GM18502 (cell line): ENCODE measurements around the gene C5orf24.
A peak's percentile ranks its signal among the peaks of the same experiment; 100 is the strongest.
"Not testable (repeated sequence)": the region's sequence is repeated elsewhere in the genome, so short reads cannot be mapped to it uniquely, and the experiment has no call there.

Experiments
- ATAC-seq: cut with Tn5 transposase; IDR thresholded peaks from one replicate; pipeline ENCODE4 v1.9.1; 2021; ENCODE audit warnings: mild to moderate bottlenecking; ENCODE audit not compliant: unreplicated experiment, poor library complexity

C5orf24 gene

GRCh38 chr5:134845852-134846640 lies at the start of gene C5orf24:
C5orf24 (plus strand) TSS chr5:134845968; CDS start chr5:134854901, 8,933 bp downstream.
- ATAC-seq: peak; percentile 93

GRCh38 chr5:134798468-134798867 lies 47.3 kb upstream of the C5orf24 start:
- no peak for ATAC-seq

GRCh38 chr5:134803821-134804220 lies 41.9 kb upstream of the C5orf24 start:
- no peak for ATAC-seq

GRCh38 chr5:134813407-134813806 lies 32.4 kb upstream of the C5orf24 start:
- ATAC-seq: no peak

GRCh38 chr5:134813827-134814226 lies 31.9 kb upstream of the C5orf24 start:
- ATAC-seq: no peak

GRCh38 chr5:134817006-134817405 lies 28.8 kb upstream of the C5orf24 start:
- no peak for ATAC-seq

GRCh38 chr5:134818776-134819175 lies 27.0 kb upstream of the C5orf24 start:
- no peak for ATAC-seq

- no peak for ATAC-seq
These were observed 26.3 kb upstream of the C5orf24 start for GRCh38 chr5:134819407-134819963.

- ATAC-seq: no peak
These were observed 23.9 kb upstream of the C5orf24 start for GRCh38 chr5:134821841-134822240.

GRCh38 chr5:134824681-134825080 lies 21.1 kb upstream of the C5orf24 start:
- no peak for ATAC-seq

GRCh38 chr5:134825212-134825611 lies 20.6 kb upstream of the C5orf24 start:
- ATAC-seq: no peak

- no peak for ATAC-seq
These were observed 12.3 kb upstream of the C5orf24 start for GRCh38 chr5:134833340-134834032.

GRCh38 chr5:134835623-134836022 lies 10.1 kb upstream of the C5orf24 start:
- ATAC-seq: no peak

GRCh38 chr5:134837530-134838181 lies 8.1 kb upstream of the C5orf24 start:
- no peak for ATAC-seq

- ATAC-seq: not testable (repeated sequence)
These were observed 7.4 kb upstream of the C5orf24 start for GRCh38 chr5:134838361-134838760.

- ATAC-seq: no peak
These were observed 5.0 kb upstream of the C5orf24 start for GRCh38 chr5:134840811-134841210.

- no peak for ATAC-seq
These were observed 1.5 kb upstream of the C5orf24 start for GRCh38 chr5:134844252-134844651.

- no peak for ATAC-seq
These were observed 375 bp upstream of the C5orf24 start for GRCh38 chr5:134845335-134845851.

- ATAC-seq: peak; percentile 2
These were observed 833 bp downstream of the C5orf24 start for GRCh38 chr5:134846641-134846960.

- ATAC-seq: not testable (repeated sequence)
These were observed 3.7 kb downstream of the C5orf24 start for GRCh38 chr5:134849434-134849933.
